ENCODE measurements around the gene PLXNA4. TPM values are rescaled to one million over a fixed set of nuclear protein-coding genes. Genes with fewer than 3 reads are reported as not detected.

Gene PLXNA4
- polyA plus RNA-seq, 1 donor (not counting 4 experiments of a cell fraction or from before 2014, with no cell fraction given): 0.01 TPM

- DNase-seq (ENCODE audit: low read depth, low spot score): no peak
- Histone ChIP-seq H4K20me1 (ENCODE audit: control insufficient read depth, extremely low read depth, insufficient read depth, low read length) (no peaks in the 10 kb centered on the region), H3K79me2 (ENCODE audit: control insufficient read depth, insufficient read depth, low read length) (no peaks in the 10 kb centered on the region), H3K9ac (ENCODE audit: control insufficient read depth, extremely low read depth, insufficient read depth, low read length) (no peak overlapping the region), H3K4me3 (ENCODE audit: control insufficient read depth in 2 of 3, extremely low read depth in 1 of 3, insufficient read depth in 2 of 3, low read depth in 1 of 3, low read length in 3 of 3) (no peak overlapping the region), H3K4me2 (ENCODE audit: control insufficient read depth, extremely low read depth, insufficient read depth, low read depth, low read length) (no peak overlapping the region), H3K27me3 (ENCODE audit: control insufficient read depth, extremely low read depth, insufficient read depth, low read length) (peaks cover 5% of the 10 kb centered on the region), H3K27ac (ENCODE audit: control insufficient read depth, insufficient read depth, low read length) (no peak overlapping the region), H3K9me1 (ENCODE audit: control insufficient read depth, extremely low read depth, insufficient read depth, low read length) (no peaks in the 10 kb centered on the region), H3K9me3 (ENCODE audit: control insufficient read depth, low read depth, low read length) (no peaks in the 10 kb centered on the region), H3K4me1 (ENCODE audit: control insufficient read depth, extremely low read depth, insufficient read depth, low read length) (no peaks in the 10 kb centered on the region), H3K36me3 (ENCODE audit: control insufficient read depth in 2 of 2, extremely low read depth in 1 of 2, insufficient read depth in 2 of 2, low read length in 2 of 2) (no peaks in the 10 kb centered on the region), H2AFZ (ENCODE audit: control insufficient read depth, low read length) (no peak overlapping the region)
- FAIRE-seq: no peak
- dilution Hi-C loops (cut with MboI; ENCODE audit: extremely low pct_ligation_motif_present, low sequenced_read_pairs): no loop called here
- TF ChIP-seq CTCF (optimal IDR thresholded peaks at IDR 0.05 in 1 of 3, IDR thresholded peaks at IDR 0.05 in 1 of 3, conservative IDR thresholded peaks at IDR 0.05 in 1 of 3; ENCODE audit: extremely low read depth in 1 of 3, insufficient read depth in 2 of 3, low read length in 3 of 3) (no peak), EZH2 (IDR thresholded peaks at IDR 0.05; ENCODE audit: low read length) (no peak)
Measured at GRCh38 chr7:132592231-132592920, 16.1 kb upstream of the PLXNA4 start.

GRCh38 chr7:132590162-132590561, 13.9 kb upstream of the PLXNA4 start:
- Histone ChIP-seq H3K4me3 (ENCODE audit: control insufficient read depth in 2 of 3, extremely low read depth in 1 of 3, insufficient read depth in 2 of 3, low read depth in 1 of 3, low read length in 3 of 3) (no peak overlapping the region), H3K9ac (ENCODE audit: control insufficient read depth, extremely low read depth, insufficient read depth, low read length) (no peak overlapping the region), H4K20me1 (ENCODE audit: control insufficient read depth, extremely low read depth, insufficient read depth, low read length) (no peaks in the 10 kb centered on the region), H3K27me3 (ENCODE audit: control insufficient read depth, extremely low read depth, insufficient read depth, low read length) (peaks cover 5% of the 10 kb centered on the region), H2AFZ (ENCODE audit: control insufficient read depth, low read length) (no peak overlapping the region), H3K9me3 (ENCODE audit: control insufficient read depth, low read depth, low read length) (no peaks in the 10 kb centered on the region), H3K9me1 (ENCODE audit: control insufficient read depth, extremely low read depth, insufficient read depth, low read length) (no peaks in the 10 kb centered on the region), H3K36me3 (ENCODE audit: control insufficient read depth in 2 of 2, extremely low read depth in 1 of 2, insufficient read depth in 2 of 2, low read length in 2 of 2) (no peaks in the 10 kb centered on the region), H3K27ac (ENCODE audit: control insufficient read depth, insufficient read depth, low read length) (no peak overlapping the region), H3K79me2 (ENCODE audit: control insufficient read depth, insufficient read depth, low read length) (no peaks in the 10 kb centered on the region), H3K4me1 (ENCODE audit: control insufficient read depth, extremely low read depth, insufficient read depth, low read length) (no peaks in the 10 kb centered on the region), H3K4me2 (ENCODE audit: control insufficient read depth, extremely low read depth, insufficient read depth, low read depth, low read length) (no peak overlapping the region)
- DNase-seq (ENCODE audit: low read depth, low spot score): no peak
- dilution Hi-C loops (cut with MboI; ENCODE audit: extremely low pct_ligation_motif_present, low sequenced_read_pairs): no loop called here
- TF ChIP-seq EZH2 (IDR thresholded peaks at IDR 0.05; ENCODE audit: low read length): no peak
- no peak for TF ChIP-seq CTCF (optimal IDR thresholded peaks at IDR 0.05 in 1 of 3, IDR thresholded peaks at IDR 0.05 in 1 of 3, conservative IDR thresholded peaks at IDR 0.05 in 1 of 3; ENCODE audit: extremely low read depth in 1 of 3, insufficient read depth in 2 of 3, low read length in 3 of 3)
- no peak for FAIRE-seq

Measured in keratinocyte (primary cell).